Caco-2 (cell line): ENCODE data around the gene ADGRV1. TPM values are rescaled to one million over a fixed set of nuclear protein-coding genes. Genes with fewer than 3 reads are reported as not detected.

Experiments used
- BruUV-seq: library from RNA; stranded (reverse); fragments of 400-500 nt; replicated peaks from 2 replicates; lab custom pipeline; 2021; lab: Mats Ljungman, UMichigan
- CTCF ChIA-PET: fragments of 300-600 bp; sonication (Branson Sonifier 250); formaldehyde crosslinking; loops from one replicate; lab custom pipeline; 2022; ENCODE audit warnings: antibody characterized with exemption; lab: Charles Lee
- POLR2A ChIA-PET: fragments of 300-600 bp; sonication (Branson Sonifier 250); formaldehyde crosslinking; loops from one replicate; lab custom pipeline; 2022; ENCODE audit warnings: antibody characterized with exemption; lab: Charles Lee
- DNase-seq, 2 experiments: peaks; one replicate each; pipeline versions ENCODE4 v3.0.0 to v3.0.0-alpha.2; 2020 to 2022
- H3K27me3 ChIP-seq: replicated peaks from 2 replicates; pipeline ENCODE4 v1.6.0; 2011; ENCODE audit warnings: low read length; ENCODE audit not compliant: control insufficient read depth, insufficient read depth
- H3K36me3 ChIP-seq: 2 replicates; pipeline ENCODE4 v1.5.1; 2011; ENCODE audit warnings: low read length; ENCODE audit not compliant: control insufficient read depth, insufficient read depth
- H3K4me1 ChIP-seq: fragments of 250-450 bp; sonication (Bioruptor Pico); 2 replicates; pipeline ENCODE4 v1.5.1; 2020; ENCODE audit warnings: mild to moderate bottlenecking
- H3K4me3 ChIP-seq: 2 replicates; pipeline ENCODE4 v1.5.1; 2011; ENCODE audit warnings: low read depth, mild to moderate bottlenecking, control low read depth, low read length
- H3K9me3 ChIP-seq: fragments of 250-450 bp; sonication (Bioruptor Pico); 2 replicates; pipeline ENCODE4 v1.5.1; 2020; ENCODE audit warnings: mild to moderate bottlenecking, moderate library complexity
- H3K27ac Mint-ChIP-seq: one replicate; pipeline ENCODE4 v1.8.0; 2022; ENCODE audit warnings: mixed read lengths; ENCODE audit not compliant: unreplicated experiment
- H3K27me3 Mint-ChIP-seq: one replicate; pipeline ENCODE4 v1.8.0; 2022; ENCODE audit warnings: mixed read lengths; ENCODE audit not compliant: insufficient read depth, unreplicated experiment
- H3K36me3 Mint-ChIP-seq: one replicate; pipeline ENCODE4 v1.8.0; 2022; ENCODE audit warnings: mild to moderate bottlenecking, mixed read lengths; ENCODE audit not compliant: insufficient read depth, unreplicated experiment
- H3K4me1 Mint-ChIP-seq: one replicate; pipeline ENCODE4 v1.8.0; 2022; ENCODE audit warnings: low read depth, mixed read lengths; ENCODE audit not compliant: unreplicated experiment
- H3K4me3 Mint-ChIP-seq: one replicate; pipeline ENCODE4 v1.8.0; 2022; ENCODE audit warnings: mild to moderate bottlenecking, moderate library complexity, mixed read lengths; ENCODE audit not compliant: unreplicated experiment
- H3K9me3 Mint-ChIP-seq: one replicate; pipeline ENCODE4 v1.8.0; 2022; ENCODE audit warnings: mixed read lengths; ENCODE audit not compliant: unreplicated experiment
- intact Hi-C: fragments of 100-400 bp; cut with micrococcal nuclease; formaldehyde crosslinking; loops from one replicate; pipeline ENCODE4 v1.10.0; 2022; ENCODE audit not compliant: unreplicated experiment
- total RNA-seq: library from RNA; stranded (reverse); gene quantifications from 2 replicates; pipeline ENCODE4 v1.2.3, GENCODE V29; 2022
- TF ChIP-seq, protein P1 (sequence below), 2 experiments: fragments of 200-600 bp in 1 of 2; IDR thresholded peaks; 1 replicate in 1 of 2; 2 replicates in 1 of 2; pipeline versions ENCODE4 v1.5.1 to v1.8.0; 2011 to 2022; ENCODE audit warnings: antibody characterized with exemption in 1 of 2, control low read depth in 1 of 2, inconsistent platforms in 1 of 2, low read depth in 1 of 2, low read length in 1 of 2, mild to moderate bottlenecking in 1 of 2, moderate library complexity in 1 of 2; ENCODE audit not compliant: insufficient read depth in 1 of 2, severe bottlenecking in 1 of 2, unreplicated experiment in 1 of 2

The ADGRV1 gene
- total RNA-seq, 1 experiment from 2014 or later = 23.2 TPM

- intact Hi-C loops = no loop called here
- Histone ChIP-seq H3K27me3 (no peaks in the 10 kb centered on the region), H3K9me3 (no peaks in the 10 kb centered on the region), H3K4me1 (peaks cover 12% of the 10 kb centered on the region), H3K36me3 (no peaks in the 10 kb centered on the region), H3K4me3 (no peak overlapping the region)
- Mint-ChIP-seq H3K9me3 (no peaks in the 10 kb centered on the region), H3K27me3 (no peaks in the 10 kb centered on the region), H3K27ac (no peak overlapping the region), H3K4me3 (no peak overlapping the region), H3K4me1 (peaks cover 18% of the 10 kb centered on the region), H3K36me3 (no peaks in the 10 kb centered on the region)
- POLR2A ChIA-PET = no interaction called here
- no peak for DNase-seq
- BruUV-seq = no TSS peak
- TF ChIP-seq, protein P1, sequence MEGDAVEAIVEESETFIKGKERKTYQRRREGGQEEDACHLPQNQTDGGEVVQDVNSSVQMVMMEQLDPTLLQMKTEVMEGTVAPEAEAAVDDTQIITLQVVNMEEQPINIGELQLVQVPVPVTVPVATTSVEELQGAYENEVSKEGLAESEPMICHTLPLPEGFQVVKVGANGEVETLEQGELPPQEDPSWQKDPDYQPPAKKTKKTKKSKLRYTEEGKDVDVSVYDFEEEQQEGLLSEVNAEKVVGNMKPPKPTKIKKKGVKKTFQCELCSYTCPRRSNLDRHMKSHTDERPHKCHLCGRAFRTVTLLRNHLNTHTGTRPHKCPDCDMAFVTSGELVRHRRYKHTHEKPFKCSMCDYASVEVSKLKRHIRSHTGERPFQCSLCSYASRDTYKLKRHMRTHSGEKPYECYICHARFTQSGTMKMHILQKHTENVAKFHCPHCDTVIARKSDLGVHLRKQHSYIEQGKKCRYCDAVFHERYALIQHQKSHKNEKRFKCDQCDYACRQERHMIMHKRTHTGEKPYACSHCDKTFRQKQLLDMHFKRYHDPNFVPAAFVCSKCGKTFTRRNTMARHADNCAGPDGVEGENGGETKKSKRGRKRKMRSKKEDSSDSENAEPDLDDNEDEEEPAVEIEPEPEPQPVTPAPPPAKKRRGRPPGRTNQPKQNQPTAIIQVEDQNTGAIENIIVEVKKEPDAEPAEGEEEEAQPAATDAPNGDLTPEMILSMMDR (IDR thresholded peaks at IDR 0.05; ENCODE audit: insufficient read depth in 1 of 2, low read depth in 1 of 2, low read length in 1 of 2, severe bottlenecking in 1 of 2, unreplicated experiment in 1 of 2) = no peak
- CTCF ChIA-PET = no interaction called here
Measured at GRCh38 chr5:90878549-90879196, 320.1 kb downstream of the ADGRV1 start.

GRCh38 chr5:90881626-90882150 lies 323.1 kb downstream of the ADGRV1 start:
- no peak overlapping the region for H3K27ac Mint-ChIP-seq

GRCh38 chr5:90882448-90882847 lies 323.9 kb downstream of the ADGRV1 start:
- Mint-ChIP-seq H3K27ac (no peak overlapping the region), H3K4me3 (no peak overlapping the region), H3K4me1 (peaks cover 10% of the 10 kb centered on the region), H3K27me3 (no peaks in the 10 kb centered on the region), H3K9me3 (no peaks in the 10 kb centered on the region), H3K36me3 (no peaks in the 10 kb centered on the region)
- ChIA-PET POLR2A (no interaction called here), CTCF (no interaction called here)
- intact Hi-C loops = no loop called here
- Histone ChIP-seq H3K4me1 (no peaks in the 10 kb centered on the region), H3K4me3 (no peak overlapping the region), H3K36me3 (no peaks in the 10 kb centered on the region), H3K9me3 (no peaks in the 10 kb centered on the region), H3K27me3 (no peaks in the 10 kb centered on the region)
- DNase-seq = no peak
- BruUV-seq = no TSS peak
- TF ChIP-seq, protein P1 (IDR thresholded peaks at IDR 0.05; ENCODE audit: insufficient read depth in 1 of 2, low read depth in 1 of 2, low read length in 1 of 2, severe bottlenecking in 1 of 2, unreplicated experiment in 1 of 2) = no peak

More at GRCh38 chr5:90881626-90882150, 323.1 kb downstream of the ADGRV1 start:
- Histone ChIP-seq H3K9me3 (no peaks in the 10 kb centered on the region), H3K4me3 (no peak overlapping the region), H3K36me3 (no peaks in the 10 kb centered on the region), H3K27me3 (no peaks in the 10 kb centered on the region), H3K4me1 (peaks cover 6% of the 10 kb centered on the region)
- no TSS peak for BruUV-seq
- no peak for DNase-seq
- ChIA-PET POLR2A (no interaction called here), CTCF (no interaction called here)
- Mint-ChIP-seq H3K36me3 (no peaks in the 10 kb centered on the region), H3K27me3 (no peaks in the 10 kb centered on the region), H3K4me1 (peaks cover 18% of the 10 kb centered on the region), H3K9me3 (no peaks in the 10 kb centered on the region), H3K4me3 (no peak overlapping the region)
- intact Hi-C loops = no loop called here
- TF ChIP-seq, protein P1 (IDR thresholded peaks at IDR 0.05; ENCODE audit: insufficient read depth in 1 of 2, low read depth in 1 of 2, low read length in 1 of 2, severe bottlenecking in 1 of 2, unreplicated experiment in 1 of 2) = no peak
